ENCODE measurements around the gene VWA8.
"Not testable (repeated sequence)": the region's sequence is repeated elsewhere in the genome, so short reads cannot be mapped to it uniquely, and the experiment has no call there.

VWA8 gene

GRCh38 chr13:41919741-41920487, 41.0 kb downstream of the VWA8 start:
- DNase-seq, result no peak

- no peak for DNase-seq
Observed at GRCh38 chr13:41919031-41919740, 41.7 kb downstream of the VWA8 start.

GRCh38 chr13:41917641-41918040, 43.3 kb downstream of the VWA8 start:
- no peak for DNase-seq

- no peak for DNase-seq
Observed at GRCh38 chr13:41916173-41916954, 44.5 kb downstream of the VWA8 start.

GRCh38 chr13:41915081-41915480, 45.8 kb downstream of the VWA8 start:
- DNase-seq, result no peak

GRCh38 chr13:41914552-41914951, 46.4 kb downstream of the VWA8 start:
- no peak for DNase-seq

- no peak for DNase-seq
Observed at GRCh38 chr13:41909506-41909905, 51.4 kb downstream of the VWA8 start.

GRCh38 chr13:41905600-41906254, 55.2 kb downstream of the VWA8 start:
- DNase-seq, result no peak

GRCh38 chr13:41900918-41901317, 60.0 kb downstream of the VWA8 start:
- DNase-seq, result no peak

GRCh38 chr13:41898411-41898810, 62.5 kb downstream of the VWA8 start:
- not testable (repeated sequence) for DNase-seq

GRCh38 chr13:41897126-41897525, 63.8 kb downstream of the VWA8 start:
- DNase-seq, result no peak

GRCh38 chr13:41895478-41895877, 65.4 kb downstream of the VWA8 start:
- no peak for DNase-seq

- DNase-seq, result no peak
Observed at GRCh38 chr13:41891119-41891518, 69.8 kb downstream of the VWA8 start.

GRCh38 chr13:41883147-41883546, 77.8 kb downstream of the VWA8 start:
- DNase-seq, result no peak

GRCh38 chr13:41881890-41882289, 79.0 kb downstream of the VWA8 start:
- not testable (repeated sequence) for DNase-seq

- no peak for DNase-seq
Observed at GRCh38 chr13:41880966-41881365, 79.9 kb downstream of the VWA8 start.

GRCh38 chr13:41864658-41865057, 96.3 kb downstream of the VWA8 start:
- no peak for DNase-seq

- not testable (repeated sequence) for DNase-seq
Observed at GRCh38 chr13:41862659-41863058, 98.2 kb downstream of the VWA8 start.

- DNase-seq, result no peak
Observed at GRCh38 chr13:41859565-41859964, 101.3 kb downstream of the VWA8 start.

GRCh38 chr13:41858780-41859179, 102.1 kb downstream of the VWA8 start:
- DNase-seq, result no peak

GRCh38 chr13:41854758-41855157, 106.2 kb downstream of the VWA8 start:
- DNase-seq, result no peak

- no peak for DNase-seq
Observed at GRCh38 chr13:41851351-41851750, 109.6 kb downstream of the VWA8 start.
